GM04503 (cell line): ENCODE results near the gene ZNF618.
"Not testable (repeated sequence)": the region's sequence is repeated elsewhere in the genome, so short reads cannot be mapped to it uniquely, and the experiment has no call there.

ENCODE experiments used
- DNase-seq: peaks from one replicate; pipeline ENCODE4 v3.0.0-alpha.2; 2012; ENCODE audit warnings: low read depth

Gene ZNF618

DNA sequence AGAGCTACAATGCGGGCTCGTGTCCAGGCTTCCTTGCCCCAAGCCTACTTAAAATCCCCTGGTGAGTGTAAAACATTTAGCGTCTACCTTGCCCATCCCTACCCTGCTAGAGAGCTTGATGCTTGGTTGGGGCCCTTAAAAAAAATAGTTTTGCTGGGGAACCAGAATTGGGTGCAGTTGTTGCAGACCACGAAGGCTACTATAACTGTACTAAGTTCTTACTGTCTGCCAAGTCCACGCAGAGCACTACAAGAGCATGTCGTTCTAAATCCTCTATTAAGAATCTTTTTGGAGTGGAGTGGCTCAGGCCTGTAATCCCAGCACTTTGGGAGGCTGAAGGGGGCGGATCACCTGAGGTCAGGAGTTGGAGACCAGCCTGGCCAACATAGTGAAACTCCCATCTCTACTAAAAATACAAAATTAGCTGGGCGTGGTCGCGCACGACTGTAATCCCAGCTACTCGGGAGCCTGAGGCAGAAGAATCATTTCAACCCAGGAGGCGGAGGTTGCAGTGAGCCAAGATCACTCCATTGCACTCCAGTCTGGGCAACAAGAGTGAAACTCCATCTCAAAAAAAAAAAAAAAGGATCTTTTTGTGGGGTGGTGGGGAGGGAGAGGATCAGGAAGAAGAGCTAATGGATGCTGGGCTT lies 206.8 kb downstream of the ZNF618 start:
- DNase-seq = not testable (repeated sequence)

DNA sequence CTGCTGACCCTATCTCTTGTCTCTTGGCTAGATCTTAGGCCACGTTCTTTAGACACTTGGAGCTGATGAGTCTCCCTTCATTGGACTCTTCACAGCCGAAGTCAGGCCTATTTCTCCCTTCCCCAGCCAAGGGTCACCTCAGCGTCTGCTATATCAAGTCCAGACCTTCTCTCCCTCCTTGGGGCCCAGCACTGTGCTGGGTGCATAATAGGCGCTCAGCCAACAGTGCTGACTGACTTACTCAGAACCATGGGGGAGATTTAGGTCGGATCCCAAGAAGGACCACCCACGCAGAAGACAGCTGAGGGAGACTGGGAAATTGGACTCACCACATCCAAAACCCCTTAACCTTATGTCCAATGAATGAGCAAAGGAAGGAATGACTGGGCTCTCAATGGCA lies 207.6 kb downstream of the ZNF618 start:
- DNase-seq = no peak

DNA sequence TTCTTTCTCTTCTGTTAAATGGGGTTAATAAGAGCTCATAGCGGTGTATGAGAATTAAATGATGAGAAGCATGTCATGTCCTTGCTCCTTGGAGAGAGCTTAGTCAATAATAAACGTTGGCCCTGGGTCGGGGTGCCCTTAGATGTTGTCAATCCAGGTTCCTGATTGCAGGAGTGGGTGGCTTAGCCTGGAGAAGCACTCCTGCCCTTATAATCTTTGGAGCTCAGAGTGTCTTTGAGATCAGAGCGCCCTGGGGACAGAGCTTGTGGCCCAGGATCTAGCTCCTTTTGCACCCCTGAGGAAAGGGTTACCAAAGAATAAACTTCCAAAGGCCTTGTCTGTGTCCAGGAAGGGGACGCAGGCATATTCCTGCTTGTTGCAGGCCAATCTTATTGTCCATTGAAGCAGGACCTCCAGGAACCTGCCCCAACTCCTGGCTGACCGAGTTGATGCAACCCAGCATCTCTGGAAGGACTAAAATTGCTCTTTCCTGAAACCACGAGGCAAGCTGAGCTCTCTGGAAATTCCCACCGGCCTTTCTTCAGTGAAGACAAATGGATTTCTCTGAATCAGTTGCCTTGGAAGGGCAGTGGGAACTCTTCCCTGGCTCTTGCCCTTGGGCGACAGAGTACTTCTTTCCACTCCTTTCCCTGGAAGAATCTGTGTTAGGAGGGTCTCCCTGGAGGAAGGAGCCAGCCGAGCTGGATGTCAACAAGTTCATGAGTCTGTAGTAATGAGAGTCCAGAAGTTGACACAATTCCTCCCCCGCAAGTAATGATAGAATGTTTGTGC lies 208.4 kb downstream of the ZNF618 start:
- no peak for DNase-seq

DNA sequence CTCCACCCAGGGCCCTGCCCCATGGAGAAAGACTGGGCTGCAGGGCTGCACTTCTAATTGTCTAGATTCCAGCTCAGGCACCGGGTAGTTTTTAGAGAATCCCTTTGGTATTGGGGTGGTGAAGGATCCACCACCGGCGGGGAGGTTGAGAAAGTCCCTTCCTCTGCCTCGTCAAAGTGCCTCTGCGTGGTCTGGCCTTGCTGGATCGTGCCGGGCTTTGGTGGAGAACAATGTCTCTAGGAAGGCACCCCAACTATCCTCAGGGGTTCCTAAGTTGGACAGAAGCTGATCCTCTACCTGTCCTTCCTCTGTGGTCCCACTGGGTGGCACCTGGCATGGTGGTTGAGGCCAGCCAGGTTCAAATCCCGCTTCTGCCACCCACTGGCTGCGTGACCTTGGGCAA lies 209.3 kb downstream of the ZNF618 start:
- DNase-seq = no peak

DNA sequence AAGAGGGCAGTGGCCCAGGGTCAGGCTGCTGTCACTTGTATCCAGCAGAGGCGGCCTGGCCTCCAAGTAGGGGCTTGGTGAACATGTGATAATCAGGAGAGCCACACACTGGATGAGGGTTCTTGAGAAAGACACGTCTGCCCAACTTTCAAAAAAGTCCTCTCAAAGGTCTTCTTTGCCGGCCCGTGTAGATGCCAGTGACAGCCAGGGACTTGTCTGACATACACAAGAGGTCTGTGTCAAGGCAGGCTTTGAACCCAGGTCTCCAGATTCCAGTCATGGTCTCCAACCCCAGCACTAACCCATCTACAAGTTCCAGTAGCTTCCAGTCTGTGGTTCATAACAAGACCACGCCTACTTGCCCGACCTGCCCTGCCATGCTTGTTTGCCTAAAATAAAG lies 209.9 kb downstream of the ZNF618 start:
- DNase-seq = no peak

DNA sequence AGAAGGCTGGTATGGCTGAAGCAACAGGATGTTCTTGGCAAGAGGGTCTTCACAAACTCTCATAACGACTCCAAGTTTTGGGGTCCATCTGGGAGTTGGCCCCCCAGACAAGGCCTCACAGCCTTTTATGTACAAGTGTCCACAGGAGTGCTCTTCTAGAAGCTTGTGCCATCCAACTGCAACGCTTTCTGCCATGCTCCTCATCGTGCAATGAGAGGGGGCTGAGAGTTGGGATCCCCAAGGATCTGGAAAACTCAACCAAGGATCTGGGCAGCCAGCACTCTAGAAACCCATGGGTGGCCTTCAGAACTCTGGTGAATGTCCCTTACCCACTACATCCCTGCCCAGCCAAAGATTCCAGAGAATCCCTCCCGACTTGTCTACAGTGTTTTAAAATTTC lies 210.5 kb downstream of the ZNF618 start:
- DNase-seq = no peak

DNA sequence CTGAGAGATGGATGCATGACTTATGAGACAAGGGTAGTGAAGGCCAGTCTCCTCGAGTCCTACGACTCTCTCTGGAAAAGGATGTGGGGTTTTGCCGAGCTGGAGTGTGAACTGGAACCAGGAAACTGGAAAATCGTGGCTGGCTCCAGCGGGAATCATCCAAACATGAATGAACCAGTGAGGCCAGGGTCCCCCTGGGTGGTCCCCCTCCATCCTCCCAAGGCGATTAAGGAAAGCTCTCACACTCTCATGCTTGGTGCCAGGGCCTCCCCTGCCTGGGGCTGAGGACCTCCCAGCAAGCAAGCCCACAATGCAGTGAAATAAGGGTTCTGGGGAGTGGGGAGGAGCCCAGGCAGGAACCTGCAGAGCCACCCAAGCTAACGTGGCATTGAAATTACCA lies 211.6 kb downstream of the ZNF618 start:
- no peak for DNase-seq

DNA sequence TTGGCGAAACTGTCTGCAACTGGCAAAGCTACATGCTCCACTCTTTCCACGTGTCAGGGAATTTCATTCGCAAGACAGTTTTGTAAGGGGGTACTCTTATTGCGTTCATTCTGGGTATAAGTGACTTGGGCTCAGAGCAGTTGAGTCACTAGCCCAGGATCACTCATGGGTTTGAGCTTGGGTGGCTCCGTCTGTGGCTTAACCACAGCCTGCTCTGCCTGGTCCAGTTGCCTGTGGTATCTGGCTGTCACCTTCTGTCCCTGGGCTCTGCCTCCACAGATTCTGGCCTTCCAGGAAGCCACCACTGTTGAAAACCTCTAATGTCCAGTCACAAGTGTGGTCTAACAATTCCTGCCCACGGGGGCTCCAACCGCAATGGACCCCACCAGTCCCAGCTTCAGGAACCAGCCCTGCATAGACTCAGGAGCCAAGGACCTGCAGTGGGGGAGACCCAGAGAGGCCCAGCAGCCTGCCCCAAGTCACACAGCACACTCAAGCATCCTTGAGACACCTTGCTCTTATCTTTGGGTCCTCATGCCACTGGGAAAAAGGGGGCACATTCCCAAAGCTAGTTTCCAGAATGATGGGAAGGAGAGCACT lies 212.6 kb downstream of the ZNF618 start:
- no peak for DNase-seq

DNA sequence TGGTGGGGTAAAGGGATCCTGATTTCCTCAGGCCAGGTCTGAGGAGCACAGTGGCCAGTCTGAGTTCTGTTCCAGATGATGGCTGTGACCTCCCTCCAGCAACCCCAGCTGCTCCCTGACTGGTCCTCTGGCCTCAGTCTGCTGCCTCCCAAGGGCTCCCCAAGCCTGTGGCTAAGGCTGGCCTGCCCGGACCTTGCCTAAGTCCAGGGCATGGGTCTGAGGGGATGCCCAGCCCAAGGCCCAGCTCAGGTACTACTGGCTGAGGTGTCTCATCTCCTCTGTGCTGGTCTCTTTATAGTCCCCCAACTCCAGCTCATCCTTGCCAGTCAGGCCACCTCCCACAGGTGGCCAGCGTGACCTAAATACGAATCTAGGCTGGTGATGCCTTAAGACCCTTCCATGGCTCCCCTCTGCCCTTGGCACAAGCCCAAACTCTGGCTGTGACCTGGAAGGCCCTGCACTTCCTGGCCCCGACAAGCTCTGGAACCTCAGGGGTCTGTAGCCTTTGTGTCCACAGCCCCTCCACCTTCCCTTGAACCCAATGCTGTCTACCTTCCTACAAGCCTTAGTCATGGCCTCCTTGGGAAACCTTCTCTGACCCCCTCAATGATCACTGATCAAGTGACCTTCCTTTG lies 213.2 kb downstream of the ZNF618 start:
- DNase-seq = no peak

DNA sequence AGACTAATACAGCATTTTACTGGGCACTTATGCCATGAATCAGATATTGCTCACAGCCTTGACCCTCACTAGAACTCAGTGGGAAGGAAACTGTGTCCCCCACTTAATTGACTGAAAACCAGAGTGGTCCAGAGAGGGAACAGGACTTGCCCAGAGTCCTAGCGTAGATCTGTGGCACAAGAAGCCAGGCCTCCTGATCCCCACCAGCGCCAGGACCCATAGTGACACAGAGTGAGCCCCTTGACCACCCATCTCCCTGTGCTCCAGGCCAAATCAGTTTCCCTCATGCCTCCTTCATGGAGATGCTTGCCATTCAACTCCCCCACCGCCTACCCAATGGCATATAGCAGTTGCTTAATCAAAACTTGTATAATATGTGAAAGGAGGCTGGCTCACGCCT lies 214.7 kb downstream of the ZNF618 start:
- no peak for DNase-seq

DNA sequence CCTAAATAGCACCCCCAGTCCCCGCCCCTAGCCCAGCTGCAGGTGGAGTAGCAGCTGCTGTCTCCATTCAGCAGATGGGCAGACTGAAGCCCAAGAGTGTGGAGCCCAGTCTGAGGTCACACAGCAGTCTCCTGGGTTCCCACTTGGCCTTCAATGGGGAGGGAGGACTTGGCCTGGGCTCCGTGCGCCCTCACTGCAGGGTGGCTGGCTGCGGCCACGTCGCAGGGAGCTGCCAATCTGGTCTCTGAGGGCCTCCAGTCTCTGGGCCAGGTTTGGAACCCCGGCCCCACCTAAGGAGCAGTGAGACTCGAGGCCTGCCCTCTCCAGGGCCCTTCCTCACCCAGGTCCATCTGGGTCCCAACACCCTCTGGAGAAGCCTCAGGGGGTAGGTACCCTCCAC lies 215.6 kb downstream of the ZNF618 start:
- no peak for DNase-seq

DNA sequence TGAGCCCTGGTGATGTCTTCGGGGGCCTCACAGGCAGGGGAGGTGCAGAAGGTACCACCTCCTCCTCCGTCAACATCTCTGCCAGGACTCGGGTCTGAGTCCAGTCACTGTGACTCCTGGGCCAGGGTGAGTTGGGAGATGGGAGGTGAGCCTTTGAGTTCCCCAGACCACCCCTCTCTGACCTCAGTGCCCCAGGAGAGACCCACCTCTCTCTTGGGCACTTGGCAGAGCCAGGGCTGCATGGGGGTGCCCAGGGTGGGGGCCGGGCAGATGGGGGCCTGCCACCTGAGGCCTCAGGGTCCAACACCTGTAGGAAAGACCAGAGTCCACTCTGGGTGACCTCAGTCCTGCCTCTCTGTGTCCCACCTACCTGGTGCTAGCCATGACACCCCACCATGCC lies 216.2 kb downstream of the ZNF618 start:
- DNase-seq = no peak

DNA sequence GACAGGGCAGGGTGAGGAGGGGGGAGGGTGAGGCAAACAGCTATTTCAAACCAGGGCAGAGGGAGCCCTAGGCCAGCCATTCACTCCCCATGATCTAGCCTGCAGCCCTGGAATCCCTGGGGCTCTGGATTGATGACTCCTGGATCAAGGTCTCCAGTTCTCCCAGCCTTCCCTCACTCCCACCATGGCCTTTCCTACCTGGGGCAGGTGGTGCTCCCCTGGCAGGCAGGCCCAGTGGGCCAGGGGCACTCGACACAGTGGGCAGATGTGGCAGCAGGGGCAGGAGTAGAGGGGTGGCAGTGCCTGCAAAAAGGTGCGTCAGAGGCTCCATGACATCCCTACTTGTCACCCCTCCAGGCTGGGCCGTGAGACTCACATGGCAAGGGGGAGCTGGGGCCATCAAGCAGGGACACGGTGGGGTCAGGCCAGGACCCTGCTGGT lies 216.9 kb downstream of the ZNF618 start:
- DNase-seq = no peak

DNA sequence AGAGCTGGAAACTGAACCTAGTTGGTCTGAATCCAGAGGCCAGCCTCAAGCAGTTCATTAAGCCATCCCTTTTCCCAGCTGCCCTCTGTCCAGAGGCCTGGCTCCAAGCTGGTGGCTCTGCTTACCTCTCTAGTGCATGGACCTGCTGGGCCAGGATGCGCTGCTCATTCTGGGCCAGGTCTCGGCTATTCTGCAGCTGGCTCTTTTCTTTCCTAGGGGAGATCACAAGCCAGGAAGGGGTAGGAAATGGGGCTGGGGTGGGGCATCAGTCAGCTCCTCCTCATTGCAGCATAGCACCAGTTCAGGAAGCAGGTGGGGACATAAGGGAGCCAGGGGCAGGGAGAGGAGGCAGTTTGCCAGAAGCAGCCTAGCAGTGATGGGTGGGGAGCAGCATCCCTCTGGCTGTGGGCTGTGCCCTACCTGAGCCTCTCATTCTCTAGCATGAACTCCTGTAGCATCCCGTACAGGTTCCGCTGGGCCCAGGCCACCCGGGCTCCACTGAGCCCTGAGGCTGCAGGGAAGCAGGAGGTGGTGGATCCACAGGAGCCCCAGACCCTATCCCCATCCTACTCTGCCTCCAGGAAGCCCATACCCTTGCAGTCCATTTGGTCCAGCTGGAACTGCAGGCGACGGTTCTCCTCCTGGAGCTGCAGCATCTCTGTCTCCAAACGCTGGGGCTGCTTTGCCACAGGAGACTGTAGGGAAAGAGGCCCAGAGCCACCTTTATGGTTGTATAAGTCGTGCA lies 217.8 kb downstream of the ZNF618 start:
- no peak for DNase-seq

DNA sequence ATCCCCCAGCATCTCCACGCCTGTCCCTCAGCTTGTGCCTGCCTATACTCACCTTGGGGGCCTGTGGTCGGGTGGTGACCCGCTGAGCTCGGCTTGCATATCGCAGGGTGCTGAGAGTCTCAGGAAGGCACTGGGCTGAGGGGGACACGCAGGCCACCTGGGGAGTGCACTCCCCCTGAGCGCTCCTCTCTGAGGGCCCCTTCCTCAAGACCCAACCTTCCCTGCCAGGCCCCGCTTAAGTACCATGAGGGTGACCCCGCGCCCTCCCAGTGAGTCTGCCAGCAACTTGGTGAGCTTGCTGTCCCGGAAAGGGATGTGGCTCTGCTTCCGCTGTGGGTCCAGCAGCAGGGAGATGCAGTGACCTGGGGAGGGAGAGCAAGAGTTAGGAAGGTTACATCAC lies 218.9 kb downstream of the ZNF618 start:
- DNase-seq = no peak

DNA sequence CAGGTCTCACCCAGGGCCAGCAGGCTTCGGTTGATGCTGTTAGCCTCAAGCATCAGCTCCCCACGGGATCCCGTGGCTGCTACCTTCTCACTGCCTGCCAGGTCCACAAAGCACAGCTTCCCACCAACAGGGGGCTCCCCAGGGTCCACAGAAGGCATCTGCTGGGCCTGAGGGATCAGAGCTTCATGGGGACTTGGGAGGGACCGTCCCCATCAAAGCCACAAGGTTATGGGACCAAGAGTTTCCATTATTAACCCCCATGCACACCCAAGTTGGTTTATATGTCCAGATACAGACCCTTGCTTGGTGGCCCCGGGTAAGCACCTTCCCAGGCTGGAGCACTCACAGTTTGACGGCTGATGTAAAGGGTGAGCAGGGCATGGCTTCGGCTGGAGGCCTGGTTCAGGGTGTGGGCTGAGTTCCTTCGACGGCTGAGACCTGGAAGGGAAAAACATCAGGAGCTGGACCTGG lies 220.0 kb downstream of the ZNF618 start:
- DNase-seq = no peak

DNA sequence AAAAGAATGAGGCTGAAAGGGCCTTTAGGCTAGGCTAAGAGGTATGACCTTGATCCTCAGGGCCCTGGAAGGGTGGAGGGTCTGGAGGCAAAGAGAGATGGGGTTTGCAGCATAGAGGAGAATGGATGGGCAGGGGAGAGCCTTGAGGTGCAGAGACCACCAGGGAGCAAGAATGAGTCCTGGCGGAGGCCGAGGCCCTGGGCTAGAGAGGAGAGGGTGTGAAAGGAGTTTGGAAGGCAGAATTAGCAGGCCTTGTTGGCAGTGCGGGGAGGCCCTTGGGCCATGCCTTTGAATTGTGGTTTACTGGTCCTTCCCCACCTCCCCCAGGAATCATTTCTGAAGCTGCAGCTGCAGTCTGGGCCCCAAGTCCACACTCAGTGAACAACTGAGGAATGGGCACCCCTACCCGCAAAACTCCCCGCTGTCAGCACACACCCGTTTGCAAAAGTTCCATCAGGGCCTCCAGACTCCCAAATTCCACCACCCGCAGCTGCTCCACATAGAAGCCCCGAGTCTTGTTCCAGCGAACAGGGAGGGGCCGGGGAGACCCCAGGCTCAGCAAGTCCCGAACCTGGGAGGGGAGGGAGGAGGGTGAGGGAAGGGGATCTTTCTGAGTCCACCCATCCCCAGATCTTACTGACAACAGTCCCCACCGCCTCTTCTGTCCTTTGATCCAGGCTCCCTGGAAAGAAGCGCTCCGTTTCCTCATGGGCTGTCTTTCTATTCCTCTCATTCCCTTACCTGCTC lies 220.9 kb downstream of the ZNF618 start:
- no peak for DNase-seq

DNA sequence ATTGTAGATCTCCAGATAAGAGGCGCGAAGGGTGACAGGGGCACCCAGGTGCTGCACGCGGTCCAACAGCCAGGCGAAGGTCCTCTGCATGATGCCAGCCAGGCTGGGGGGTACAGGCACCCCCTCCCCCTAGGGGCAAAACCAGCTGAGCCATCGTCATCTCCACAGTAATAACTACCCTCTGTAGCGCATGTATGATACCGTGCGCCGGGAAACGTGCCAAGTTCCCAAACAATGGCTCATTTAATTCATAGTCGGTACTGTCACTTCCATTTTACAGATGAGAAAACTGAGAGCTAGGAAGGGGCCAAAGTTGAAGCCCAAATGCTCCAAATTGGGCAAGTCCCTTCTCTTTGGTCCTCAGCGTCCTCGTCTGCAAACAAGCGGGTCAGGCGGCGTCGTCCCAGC lies 221.5 kb downstream of the ZNF618 start:
- DNase-seq = no peak

DNA sequence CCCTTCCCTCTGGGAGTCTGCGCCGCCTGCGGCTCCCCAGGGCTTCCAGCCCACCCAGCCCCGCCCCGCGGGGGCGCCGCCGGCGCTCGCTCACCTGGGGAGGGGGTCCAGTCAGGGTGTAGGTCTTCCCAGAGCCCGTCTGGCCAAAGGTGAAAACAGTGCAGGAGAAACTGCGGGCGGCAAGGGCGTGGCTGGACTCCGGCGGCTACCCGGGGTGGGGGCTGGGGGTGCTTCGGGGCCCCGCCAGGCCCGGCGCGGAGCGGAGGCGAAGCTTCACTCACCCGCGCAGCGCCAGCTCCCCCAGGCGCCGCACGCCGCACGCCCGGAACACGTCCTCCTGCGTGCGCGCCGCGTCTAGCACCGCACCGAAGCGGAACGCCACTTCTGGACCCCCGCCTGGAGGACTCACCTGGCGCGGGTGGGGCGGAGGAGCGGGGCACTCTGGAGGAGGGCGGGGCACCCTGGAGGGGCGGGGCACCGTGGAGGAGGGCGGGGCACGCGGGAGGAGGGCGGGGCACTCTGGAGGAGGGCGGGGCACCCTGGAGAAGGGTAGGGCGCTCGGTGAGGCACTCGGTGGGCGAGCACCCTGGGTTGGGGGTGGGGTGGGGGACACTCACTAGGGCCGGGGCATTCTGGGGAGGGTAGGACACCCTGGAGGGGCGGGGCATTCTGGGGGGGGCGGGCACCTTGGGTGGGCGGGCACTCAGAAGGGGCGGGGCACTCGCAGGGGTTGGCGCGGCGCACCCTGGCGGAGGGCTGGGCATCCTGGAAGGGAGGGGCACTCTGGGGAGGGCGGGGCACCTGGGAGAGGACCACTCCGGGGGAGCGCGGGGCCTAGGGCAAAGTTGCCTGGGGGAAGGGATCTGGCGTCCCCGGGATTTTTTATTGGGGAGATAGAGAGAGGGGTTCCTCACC lies 222.2 kb downstream of the ZNF618 start:
- no peak for DNase-seq
